Heart right ventricle (tissue), 16 donors: ENCODE data around the gene GPAT2. TPM values are rescaled to one million over a fixed set of nuclear protein-coding genes. Genes with fewer than 3 reads are reported as not detected.
A peak's percentile ranks its signal among the peaks of the same experiment; 100 is the strongest.
"Not testable (repeated sequence)": the region's sequence is repeated elsewhere in the genome, so short reads cannot be mapped to it uniquely, and the experiment has no call there.

Source experiments
- ATAC-seq, 8 donors: fragments of 200-7000 bp; cut with Tn5 transposase; one replicate each; pipeline ENCODE4 v1.9.1; 2020; ENCODE audit warnings: mild to moderate bottlenecking in 8 of 8, moderate library complexity in 8 of 8, moderate number of reproducible peaks in 1 of 8
- DNase-seq, 2 donors: peaks; one replicate each; pipeline ENCODE4 v3.0.0-alpha.2; 2020
- H3K27ac ChIP-seq, 10 donors: fragments of 200-600 bp; sonication (generic) in 2 of 10; one replicate each; pipeline versions ENCODE4 v1.5.0 to v1.8.0; 2020 to 2022; ENCODE audit warnings: mild to moderate bottlenecking in 3 of 10
- H3K27me3 ChIP-seq, 7 donors: fragments of 200-600 bp; one replicate each; pipeline ENCODE4 v1.8.0; 2021 to 2022; ENCODE audit warnings: mild to moderate bottlenecking in 2 of 7
- H3K36me3 ChIP-seq, 9 donors: fragments of 200-600 bp; sonication (generic) in 1 of 9; one replicate each; pipeline versions ENCODE4 v1.5.0 to v1.8.0; 2020 to 2022; ENCODE audit warnings: mild to moderate bottlenecking in 2 of 9
- H3K4me1 ChIP-seq, 9 donors: fragments of 200-600 bp; sonication (generic) in 1 of 9; one replicate each; pipeline versions ENCODE4 v1.5.0 to v1.8.0; 2020 to 2022; ENCODE audit warnings: mild to moderate bottlenecking in 4 of 9
- H3K4me3 ChIP-seq, 10 donors: fragments of 200-600 bp; sonication (generic) in 2 of 10; one replicate each; pipeline versions ENCODE4 v1.5.0 to v1.8.0; 2020 to 2022; ENCODE audit warnings: mild to moderate bottlenecking in 7 of 10, moderate library complexity in 2 of 10
- H3K9me3 ChIP-seq, 11 donors: fragments of 200-600 bp in 10 of 11; sonication (generic) in 2 of 11; one replicate each; pipeline versions ENCODE4 v1.5.0 to v1.8.0; 2013 to 2022; ENCODE audit warnings: mild to moderate bottlenecking in 2 of 11, control low read depth in 1 of 11, moderate library complexity in 1 of 11
- WGBS, 2 donors: extraction: QIAGEN DNeasy Blood & Tissue Kit; methylation state at CpG; one replicate each; pipeline ENCODE4 v1.1.7; 2013; ENCODE audit warnings: inconsistent platforms in 1 of 2; 5-methylcytosine and 5-hydroxymethylcytosine counted together
- intact Hi-C, 10 donors: fragments of 100-400 bp; cut with DNase I; formaldehyde crosslinking; loops; one replicate each; pipeline versions ENCODE4 v1.11.1 to v1.14.2; 2022
- long read RNA-seq, 3 donors: library from polyadenylated mRNA; unstranded; transcript quantifications; one replicate each; pipeline ENCODE4 v2.0.0, GENCODE V29; 2020 to 2021
- polyA plus RNA-seq, 2 donors: library from polyadenylated mRNA; stranded (reverse); fragments of 200-250 nt; gene quantifications; one replicate each; pipeline ENCODE4 v1.2.3, GENCODE V29; 2013
- total RNA-seq, 10 donors: library from RNA; stranded (reverse); fragmentation: NEBNext Ultra II Directional in 3 of 10; extraction: Animal tissue kit (Norgen Biotek cat#: 25700) in 3 of 10; gene quantifications; one replicate each; pipeline versions ENCODE4 v1.2.1 to v1.2.4, GENCODE V29; 2021 to 2023
- TF ChIP-seq, protein P1 (sequence below), 9 donors: fragments of 200-600 bp; sonication (generic) in 2 of 9; IDR thresholded peaks; one replicate each; pipeline versions ENCODE4 v1.5.0 to v1.8.0; 2021 to 2022; ENCODE audit warnings: antibody characterized with exemption in 9 of 9, mild to moderate bottlenecking in 5 of 9, moderate library complexity in 1 of 9
- donor health status: Arrhythmogenic right ventricular cardiomyopathy.
- donor health status: ischemic (EF 13 %, LVEDD 7.1; RV severe dilation, severe dysfunction).
- donor health status: healthy with polysubstance abuse.
- donor health status: DM: no; HTN: yes; CAD: no.
- donor health status: DM: no; HTN: no; CAD: no.
- donor health status: ischemic (EF 25% LVEDD 6.9; RV normal size, moderate dysfunction).
- donor health status: ischemic (EF 25% LVEDD 5.7; RV mildly dilated, moderate dysfunction).
- donor health status: healthy.
- donor health status: DM: yes; HTN: yes; CAD: no.
- donor health status: Ischemic cardiomyopathy.
- donor health status: ischemic (EF 35%, LVEDD 5.7; RV mildly dilated, moderate dysfunction).
- donor health status: nonischemic (EF 11% LVEDD 7.7; RV severe dilation, severe dysfunction).
- donor health status: DM: yes; HTN: yes; CAD: no.
- donor health status: PGD.
- donor health status: ischemic (EF 29% LVEDD 5.4; RV normal size, mild dysfunction).
- donor health status: nonischemic (EF 23%, LVEDD 6.1; RV moderate dilation, normal function).

Gene GPAT2, protein sequence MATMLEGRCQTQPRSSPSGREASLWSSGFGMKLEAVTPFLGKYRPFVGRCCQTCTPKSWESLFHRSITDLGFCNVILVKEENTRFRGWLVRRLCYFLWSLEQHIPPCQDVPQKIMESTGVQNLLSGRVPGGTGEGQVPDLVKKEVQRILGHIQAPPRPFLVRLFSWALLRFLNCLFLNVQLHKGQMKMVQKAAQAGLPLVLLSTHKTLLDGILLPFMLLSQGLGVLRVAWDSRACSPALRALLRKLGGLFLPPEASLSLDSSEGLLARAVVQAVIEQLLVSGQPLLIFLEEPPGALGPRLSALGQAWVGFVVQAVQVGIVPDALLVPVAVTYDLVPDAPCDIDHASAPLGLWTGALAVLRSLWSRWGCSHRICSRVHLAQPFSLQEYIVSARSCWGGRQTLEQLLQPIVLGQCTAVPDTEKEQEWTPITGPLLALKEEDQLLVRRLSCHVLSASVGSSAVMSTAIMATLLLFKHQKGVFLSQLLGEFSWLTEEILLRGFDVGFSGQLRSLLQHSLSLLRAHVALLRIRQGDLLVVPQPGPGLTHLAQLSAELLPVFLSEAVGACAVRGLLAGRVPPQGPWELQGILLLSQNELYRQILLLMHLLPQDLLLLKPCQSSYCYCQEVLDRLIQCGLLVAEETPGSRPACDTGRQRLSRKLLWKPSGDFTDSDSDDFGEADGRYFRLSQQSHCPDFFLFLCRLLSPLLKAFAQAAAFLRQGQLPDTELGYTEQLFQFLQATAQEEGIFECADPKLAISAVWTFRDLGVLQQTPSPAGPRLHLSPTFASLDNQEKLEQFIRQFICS
- total RNA-seq = 10 to 100 TPM in 1 of 10 donors, 1 to 10 TPM in 9; 1.7 to 21.6 (median 3.6) TPM
- 1 to 10 TPM; 4.6 to 9.2 TPM for polyA plus RNA-seq
- long read RNA-seq, donor 1, partial matches to known transcripts = 4 of 38 reads
- long read RNA-seq, donor 1, other reads (novel, unspliced or antisense) = 34 of 38 reads
- long read RNA-seq, donor 2, partial matches to known transcripts = 4 of 37 reads
- long read RNA-seq, donor 2, other reads (novel, unspliced or antisense) = 32 of 37 reads
- long read RNA-seq, donor 3, partial matches to known transcripts = 32 of 205 reads
- long read RNA-seq, donor 3, other reads (novel, unspliced or antisense) = 173 of 205 reads

DNA sequence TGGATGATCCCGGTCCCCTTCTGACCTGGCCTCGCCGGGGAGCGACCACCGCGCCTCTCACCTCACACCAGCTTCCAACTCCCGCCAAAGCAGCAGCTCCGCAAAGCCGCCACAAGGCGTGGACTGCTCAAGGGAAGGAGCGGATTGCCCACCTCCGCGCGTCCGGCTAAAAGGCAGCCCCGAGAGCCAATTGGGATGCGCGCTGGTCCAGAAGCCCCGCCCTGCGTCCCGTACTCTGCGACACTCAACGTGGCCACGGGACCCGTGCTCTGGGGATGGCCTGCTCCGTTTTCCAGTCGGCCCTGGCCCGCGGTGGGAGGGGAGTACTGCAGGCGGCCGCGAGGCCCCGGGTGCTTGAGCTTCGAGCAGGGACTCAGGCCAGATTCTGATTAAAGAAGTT, at the start of gene GPAT2:
Gene GPAT2, minus strand, starts transcription at position 125 of the 400 bp plus-strand sequence. CDS start 2,557 bp downstream, outside the sequence.
- H3K4me3 ChIP-seq, H3K27ac ChIP-seq, DNase-seq, H3K27me3 ChIP-seq, H3K9me3 ChIP-seq, H3K4me1 ChIP-seq, H3K36me3 ChIP-seq, intact Hi-C loops: not testable (repeated sequence)
- peak in 7 of 8 donors; percentile 32 to 88 (median 69) for ATAC-seq
- WGBS, 2 donors = no CpG with 5 or more reads among the region's 34 CpGs

DNA sequence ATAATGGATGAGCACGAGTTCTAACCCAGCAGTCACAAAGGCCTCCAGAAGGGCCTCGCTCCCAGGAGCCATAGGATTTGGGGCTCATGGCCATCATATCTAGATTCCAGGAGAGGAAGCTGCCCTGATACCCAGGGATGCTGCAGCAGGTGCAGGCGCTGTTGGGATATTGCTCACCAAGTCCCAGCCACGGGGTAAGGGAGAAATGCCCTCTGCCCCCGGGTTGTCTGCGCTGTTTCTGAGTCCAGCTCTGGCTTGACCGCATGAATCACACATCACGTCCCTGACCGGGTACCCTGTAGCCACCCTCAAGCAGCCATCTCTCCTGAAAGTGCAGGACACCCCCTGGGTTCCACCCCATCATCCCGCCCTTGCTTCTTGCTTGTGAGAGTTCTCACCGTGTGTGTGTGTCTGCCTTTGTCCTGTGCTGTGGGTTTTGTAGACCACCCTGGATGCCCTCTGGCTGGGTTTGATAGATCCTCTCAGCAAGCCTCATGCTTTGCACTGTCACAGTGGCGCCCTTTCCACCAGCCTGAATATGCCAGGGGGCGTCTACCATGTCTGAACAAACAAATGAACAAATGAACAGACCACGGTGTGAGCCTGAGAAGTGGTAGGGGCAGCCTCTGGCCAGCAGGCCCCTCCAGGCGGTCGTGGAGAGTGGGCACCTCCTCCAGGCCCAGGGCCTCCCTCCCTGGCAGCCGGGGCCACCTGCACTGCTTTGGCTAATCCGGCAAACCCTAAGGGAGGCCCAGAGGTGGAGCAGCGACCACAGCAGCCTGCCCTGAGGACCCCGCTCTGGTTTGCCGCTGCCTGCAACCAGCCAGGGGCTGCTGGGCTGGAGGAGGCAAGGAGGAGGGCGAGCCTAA, 49.5 kb upstream of the GPAT2 start:
- Histone ChIP-seq H3K27me3 (no peaks in the 10 kb centered on the region), H3K36me3 (no peaks in the 10 kb centered on the region), H3K4me3 (no peak overlapping the region), H3K27ac (peak overlapping the region in 8 of 10 donors; percentile 37 to 90 (median 74)), H3K4me1 (peaks cover 16 to 39% (median 32%) of the 10 kb centered on the region in 9 donors), H3K9me3 (no peaks in the 10 kb centered on the region)
- no peak for ATAC-seq
- no peak for DNase-seq
- 94 to 96% methylated on average over 22 of the region's 22 CpGs for WGBS, 2 donors
- intact Hi-C loops = loop anchor here in 1 of 10 donors (5.0 kb wide), 1 partner anchor 33 kb away; the partner anchor contains the start of gene ADRA2B
- TF ChIP-seq, protein P1, sequence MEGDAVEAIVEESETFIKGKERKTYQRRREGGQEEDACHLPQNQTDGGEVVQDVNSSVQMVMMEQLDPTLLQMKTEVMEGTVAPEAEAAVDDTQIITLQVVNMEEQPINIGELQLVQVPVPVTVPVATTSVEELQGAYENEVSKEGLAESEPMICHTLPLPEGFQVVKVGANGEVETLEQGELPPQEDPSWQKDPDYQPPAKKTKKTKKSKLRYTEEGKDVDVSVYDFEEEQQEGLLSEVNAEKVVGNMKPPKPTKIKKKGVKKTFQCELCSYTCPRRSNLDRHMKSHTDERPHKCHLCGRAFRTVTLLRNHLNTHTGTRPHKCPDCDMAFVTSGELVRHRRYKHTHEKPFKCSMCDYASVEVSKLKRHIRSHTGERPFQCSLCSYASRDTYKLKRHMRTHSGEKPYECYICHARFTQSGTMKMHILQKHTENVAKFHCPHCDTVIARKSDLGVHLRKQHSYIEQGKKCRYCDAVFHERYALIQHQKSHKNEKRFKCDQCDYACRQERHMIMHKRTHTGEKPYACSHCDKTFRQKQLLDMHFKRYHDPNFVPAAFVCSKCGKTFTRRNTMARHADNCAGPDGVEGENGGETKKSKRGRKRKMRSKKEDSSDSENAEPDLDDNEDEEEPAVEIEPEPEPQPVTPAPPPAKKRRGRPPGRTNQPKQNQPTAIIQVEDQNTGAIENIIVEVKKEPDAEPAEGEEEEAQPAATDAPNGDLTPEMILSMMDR (IDR thresholded peaks at IDR 0.05) = no peak

DNA sequence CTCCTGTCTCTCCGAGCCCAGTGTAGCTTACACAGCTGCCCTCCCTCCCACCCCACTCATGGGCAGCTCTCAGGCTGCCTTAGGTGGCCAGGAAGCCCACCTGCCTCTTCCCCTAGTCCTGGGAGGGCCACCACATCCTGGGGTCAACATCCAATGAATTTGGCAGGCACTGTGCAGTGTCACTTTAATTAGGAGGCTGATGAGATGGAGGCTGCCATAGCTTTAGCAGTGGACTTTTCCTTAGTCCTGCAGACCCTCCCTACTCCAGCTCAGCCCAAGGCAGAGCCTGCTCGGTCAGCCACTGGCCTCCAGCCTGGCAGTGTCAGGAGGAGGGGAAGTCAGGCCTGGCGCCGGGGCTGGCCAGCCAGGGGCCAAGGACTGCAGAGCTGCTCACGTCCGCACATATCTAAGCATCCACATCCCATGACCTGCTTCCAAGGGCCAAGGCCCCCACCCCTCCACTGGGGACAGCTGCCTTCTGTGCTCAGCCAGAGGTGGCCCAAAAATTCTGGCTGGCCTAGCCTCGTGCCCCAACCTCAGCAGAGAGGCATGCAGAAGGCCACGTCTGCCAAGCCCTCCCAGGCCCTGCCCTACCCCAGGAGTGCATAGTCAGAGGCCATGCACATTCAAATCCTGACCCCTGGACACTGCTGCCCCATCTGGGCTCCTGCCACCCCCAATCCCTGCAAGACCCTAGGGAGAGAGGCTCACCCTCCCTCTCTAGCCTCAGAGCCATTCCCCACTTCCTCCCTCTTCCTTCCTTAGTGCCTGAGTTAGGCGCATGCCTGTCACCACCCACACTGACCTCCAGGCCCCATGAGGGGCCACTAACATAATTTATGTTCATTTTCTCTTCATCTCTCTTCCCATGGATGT, 48.6 kb upstream of the GPAT2 start:
- H3K27me3 ChIP-seq = no peaks in the 10 kb centered on the region
- no peaks in the 10 kb centered on the region for H3K9me3 ChIP-seq
- TF ChIP-seq, protein P1 (IDR thresholded peaks at IDR 0.05) = no peak
- H3K4me3 ChIP-seq = no peak overlapping the region
- peaks cover 16 to 38% (median 32%) of the 10 kb centered on the region in 9 donors for H3K4me1 ChIP-seq
- peak; percentile 58 to 61 for DNase-seq
- H3K27ac ChIP-seq = peak overlapping the region; percentile 37 to 90 (median 74)
- ATAC-seq = peak; percentile 63 to 92 (median 88)
- H3K36me3 ChIP-seq = no peaks in the 10 kb centered on the region
- 29% methylated on average over 9 of the region's 9 CpGs for WGBS, 2 donors
- intact Hi-C loops = loop anchor here in 1 of 10 donors (5.0 kb wide), 1 partner anchor 34 kb away; the partner anchor contains the start of gene ADRA2B
